ENCODE measurements around the gene RND2.
"Not testable (repeated sequence)": the region's sequence is repeated elsewhere in the genome, so short reads cannot be mapped to it uniquely, and the experiment has no call there.

RND2 gene

DNA sequence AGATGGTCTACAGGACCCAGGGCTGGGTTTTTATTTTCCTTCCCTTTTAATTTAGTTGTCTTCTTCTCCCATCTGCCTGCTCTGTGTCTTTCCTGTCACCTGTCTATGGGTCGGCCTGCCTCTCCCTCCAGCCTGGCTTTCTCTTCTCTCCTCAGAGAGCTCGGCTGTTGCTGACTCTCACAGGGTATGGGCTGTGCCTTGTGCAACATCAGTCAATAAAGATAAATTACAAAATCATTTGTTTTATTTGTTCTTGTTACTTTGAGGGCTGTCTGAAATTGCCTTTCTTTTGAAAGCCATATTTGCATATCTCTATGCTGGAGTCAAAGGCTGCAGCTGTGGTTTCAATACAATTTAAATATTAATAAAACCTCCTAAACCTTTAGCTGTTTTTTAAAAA lies 15.6 kb downstream of the RND2 start:
- in situ Hi-C loops (cut with MboI; ENCODE audit: low sequenced_read_pairs, unreplicated experiment), result loop anchor here (25.0 kb wide), 1 partner anchor 272 kb away; no protein-coding TSS in a partner anchor
- DNase-seq (ENCODE audit: low spot score), result no peak
- TF ChIP-seq, protein P1, sequence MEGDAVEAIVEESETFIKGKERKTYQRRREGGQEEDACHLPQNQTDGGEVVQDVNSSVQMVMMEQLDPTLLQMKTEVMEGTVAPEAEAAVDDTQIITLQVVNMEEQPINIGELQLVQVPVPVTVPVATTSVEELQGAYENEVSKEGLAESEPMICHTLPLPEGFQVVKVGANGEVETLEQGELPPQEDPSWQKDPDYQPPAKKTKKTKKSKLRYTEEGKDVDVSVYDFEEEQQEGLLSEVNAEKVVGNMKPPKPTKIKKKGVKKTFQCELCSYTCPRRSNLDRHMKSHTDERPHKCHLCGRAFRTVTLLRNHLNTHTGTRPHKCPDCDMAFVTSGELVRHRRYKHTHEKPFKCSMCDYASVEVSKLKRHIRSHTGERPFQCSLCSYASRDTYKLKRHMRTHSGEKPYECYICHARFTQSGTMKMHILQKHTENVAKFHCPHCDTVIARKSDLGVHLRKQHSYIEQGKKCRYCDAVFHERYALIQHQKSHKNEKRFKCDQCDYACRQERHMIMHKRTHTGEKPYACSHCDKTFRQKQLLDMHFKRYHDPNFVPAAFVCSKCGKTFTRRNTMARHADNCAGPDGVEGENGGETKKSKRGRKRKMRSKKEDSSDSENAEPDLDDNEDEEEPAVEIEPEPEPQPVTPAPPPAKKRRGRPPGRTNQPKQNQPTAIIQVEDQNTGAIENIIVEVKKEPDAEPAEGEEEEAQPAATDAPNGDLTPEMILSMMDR (IDR thresholded peaks at IDR 0.05; ENCODE audit: borderline replicate concordance, control extremely low read depth, extremely low read depth, insufficient read depth, missing control alignments), result no peak

GRCh38 chr17:43042025-43042628 lies 17.1 kb downstream of the RND2 start:
- no peak for DNase-seq (ENCODE audit: low spot score)
- TF ChIP-seq, protein P1 (IDR thresholded peaks at IDR 0.05; ENCODE audit: borderline replicate concordance, control extremely low read depth, extremely low read depth, insufficient read depth, missing control alignments), result no peak
- in situ Hi-C loops (cut with MboI; ENCODE audit: low sequenced_read_pairs, unreplicated experiment), result loop anchor here (25.0 kb wide), 1 partner anchor 270 kb away; no protein-coding TSS in a partner anchor

DNA sequence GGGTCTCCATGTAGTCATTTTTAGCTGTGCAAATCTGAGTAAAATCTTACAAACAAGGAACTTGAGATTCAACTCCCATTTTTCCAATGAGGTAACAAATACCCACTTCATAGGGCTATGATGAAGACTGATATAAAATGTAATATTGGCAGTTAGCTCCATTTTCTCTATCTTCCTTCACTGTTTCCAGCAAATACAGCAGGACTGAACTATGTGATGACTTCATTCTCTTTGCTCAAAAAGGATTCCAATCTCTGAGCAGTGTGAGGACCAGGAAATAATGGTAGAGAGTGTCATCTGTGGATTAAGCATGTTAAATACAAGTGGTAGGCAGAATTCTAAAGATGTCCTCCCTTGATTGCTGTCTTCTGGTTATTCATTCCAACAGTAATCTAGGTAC lies 18.3 kb downstream of the RND2 start:
- DNase-seq (ENCODE audit: low spot score), result no peak
- in situ Hi-C loops (cut with MboI; ENCODE audit: low sequenced_read_pairs, unreplicated experiment), result loop anchor here (25.0 kb wide), 1 partner anchor 269 kb away; no protein-coding TSS in a partner anchor
- TF ChIP-seq, protein P1 (IDR thresholded peaks at IDR 0.05; ENCODE audit: borderline replicate concordance, control extremely low read depth, extremely low read depth, insufficient read depth, missing control alignments), result no peak

DNA sequence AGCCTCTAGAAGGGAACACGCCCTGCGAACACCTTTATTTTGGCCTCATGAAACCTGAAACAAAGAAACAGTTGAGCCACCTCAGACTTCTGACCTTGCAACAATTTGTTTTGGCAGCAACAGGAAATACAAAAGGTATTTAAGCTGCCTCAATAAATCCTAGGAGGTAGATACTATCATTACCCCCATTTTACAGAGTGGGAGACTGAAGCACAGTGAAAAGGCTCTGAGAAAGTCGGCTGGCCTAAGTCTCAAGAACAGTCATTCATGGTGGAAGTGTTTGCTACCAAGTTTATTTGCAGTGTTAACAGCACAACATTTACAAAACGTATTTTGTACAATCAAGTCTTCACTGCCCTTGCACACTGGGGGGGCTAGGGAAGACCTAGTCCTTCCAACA lies 19.0 kb downstream of the RND2 start:
- in situ Hi-C loops (cut with MboI; ENCODE audit: low sequenced_read_pairs, unreplicated experiment), result loop anchor here (25.0 kb wide), 1 partner anchor 268 kb away; no protein-coding TSS in a partner anchor
- no peak for DNase-seq (ENCODE audit: low spot score)

GRCh38 chr17:43051969-43052368 lies 26.9 kb downstream of the RND2 start:
- no peak for DNase-seq (ENCODE audit: low spot score)
- in situ Hi-C loops (cut with MboI; ENCODE audit: low sequenced_read_pairs, unreplicated experiment), result no loop called here
- TF ChIP-seq, protein P1 (IDR thresholded peaks at IDR 0.05; ENCODE audit: borderline replicate concordance, control extremely low read depth, extremely low read depth, insufficient read depth, missing control alignments), result no peak

More for the DNA sequence above, 19.0 kb downstream of the RND2 start:
- TF ChIP-seq, protein P1 (IDR thresholded peaks at IDR 0.05; ENCODE audit: borderline replicate concordance, control extremely low read depth, extremely low read depth, insufficient read depth, missing control alignments), result no peak

- in situ Hi-C loops (cut with MboI; ENCODE audit: low sequenced_read_pairs, unreplicated experiment); DNase-seq (ENCODE audit: low spot score): not testable (repeated sequence)
Measured at GRCh38 chr17:43053008-43053407, 28.0 kb downstream of the RND2 start.

- in situ Hi-C loops (cut with MboI; ENCODE audit: low sequenced_read_pairs, unreplicated experiment), result no loop called here
- TF ChIP-seq, protein P1 (IDR thresholded peaks at IDR 0.05; ENCODE audit: borderline replicate concordance, control extremely low read depth, extremely low read depth, insufficient read depth, missing control alignments), result no peak
- DNase-seq (ENCODE audit: low spot score), result no peak
Measured at GRCh38 chr17:43056051-43056450, 31.0 kb downstream of the RND2 start.
